Activated CD4-positive, CD25-positive, alpha-beta regulatory T cell treated with anti-CD3 and anti-CD28 coated beads, Interleukin-2, amount 50 U/mL, for 16 hours (primary cell): Measurements from ENCODE around the gene EYA3.

ENCODE experiments used
- DNase-seq: peaks from one replicate; pipeline ENCODE4 v3.0.0-alpha.2; 2020; ENCODE audit warnings: low read depth, low spot score

The EYA3 gene

DNA sequence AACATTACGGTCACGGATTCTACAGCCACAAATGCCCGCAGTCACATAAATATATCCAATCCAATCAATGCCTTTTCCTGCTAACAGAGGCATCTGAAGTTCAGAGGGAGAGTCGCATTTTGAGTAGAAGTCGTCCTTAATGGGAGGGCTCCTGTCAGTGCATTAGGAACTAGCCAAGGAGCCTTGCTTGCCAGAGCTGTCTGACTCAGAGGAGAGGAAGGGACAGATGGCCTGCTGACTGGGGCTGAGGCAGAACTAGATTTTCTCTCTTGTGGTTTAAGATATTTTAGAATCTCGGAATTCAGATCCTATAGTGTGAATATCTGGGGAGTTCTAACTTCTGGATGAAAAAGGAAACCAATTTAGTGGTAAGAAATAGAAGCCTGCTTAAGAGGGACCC is 118.0 kb downstream of the EYA3 start:
- no peak for DNase-seq

DNA sequence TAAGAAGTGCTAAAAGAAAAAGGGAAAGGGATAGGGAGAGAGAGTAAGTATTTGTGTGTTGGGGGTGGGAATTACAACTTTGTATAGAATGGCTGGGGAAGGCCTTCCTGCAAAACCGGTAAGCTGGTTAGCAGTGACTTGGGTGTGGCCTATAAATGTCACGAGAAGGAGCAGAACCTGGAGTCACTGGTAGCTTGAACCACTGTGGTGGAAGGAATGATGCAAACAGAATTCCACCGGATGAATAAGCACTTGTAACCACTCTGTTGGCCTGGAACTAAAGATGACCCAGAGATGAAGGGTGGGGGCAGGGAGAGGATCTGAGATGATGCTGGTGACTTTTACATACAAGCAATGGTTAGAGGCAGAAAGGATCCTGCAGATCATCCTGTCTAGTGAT is 119.7 kb downstream of the EYA3 start:
- no peak for DNase-seq

DNA sequence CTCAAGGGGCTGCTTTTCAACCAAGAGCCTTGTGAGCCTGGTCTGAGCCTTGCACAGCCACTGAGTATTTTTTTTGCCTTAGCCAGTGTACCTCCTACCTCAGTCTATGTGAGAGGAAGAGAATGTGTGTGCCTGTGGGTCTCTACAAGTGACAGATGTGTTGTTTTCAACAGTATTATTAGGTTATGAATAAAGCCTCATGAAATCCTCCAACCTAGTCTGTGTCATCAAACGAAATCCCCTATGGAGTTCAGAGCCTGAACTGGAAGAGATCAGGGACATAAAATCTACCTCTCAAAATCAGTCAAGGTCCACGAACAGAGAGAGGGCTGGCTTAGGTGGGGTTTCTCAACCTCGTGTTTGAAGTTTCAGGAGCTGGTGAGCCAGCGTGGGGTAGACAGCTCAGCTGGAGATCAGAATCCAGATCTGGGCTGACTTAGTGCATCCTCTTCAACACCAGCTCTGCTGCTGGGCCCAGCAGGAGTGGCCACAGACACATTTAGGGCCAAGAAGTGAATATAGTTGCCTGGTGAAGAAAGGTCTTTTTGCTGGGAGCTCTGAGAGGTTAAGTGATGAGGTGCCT is 120.4 kb downstream of the EYA3 start:
- DNase-seq: no peak

DNA sequence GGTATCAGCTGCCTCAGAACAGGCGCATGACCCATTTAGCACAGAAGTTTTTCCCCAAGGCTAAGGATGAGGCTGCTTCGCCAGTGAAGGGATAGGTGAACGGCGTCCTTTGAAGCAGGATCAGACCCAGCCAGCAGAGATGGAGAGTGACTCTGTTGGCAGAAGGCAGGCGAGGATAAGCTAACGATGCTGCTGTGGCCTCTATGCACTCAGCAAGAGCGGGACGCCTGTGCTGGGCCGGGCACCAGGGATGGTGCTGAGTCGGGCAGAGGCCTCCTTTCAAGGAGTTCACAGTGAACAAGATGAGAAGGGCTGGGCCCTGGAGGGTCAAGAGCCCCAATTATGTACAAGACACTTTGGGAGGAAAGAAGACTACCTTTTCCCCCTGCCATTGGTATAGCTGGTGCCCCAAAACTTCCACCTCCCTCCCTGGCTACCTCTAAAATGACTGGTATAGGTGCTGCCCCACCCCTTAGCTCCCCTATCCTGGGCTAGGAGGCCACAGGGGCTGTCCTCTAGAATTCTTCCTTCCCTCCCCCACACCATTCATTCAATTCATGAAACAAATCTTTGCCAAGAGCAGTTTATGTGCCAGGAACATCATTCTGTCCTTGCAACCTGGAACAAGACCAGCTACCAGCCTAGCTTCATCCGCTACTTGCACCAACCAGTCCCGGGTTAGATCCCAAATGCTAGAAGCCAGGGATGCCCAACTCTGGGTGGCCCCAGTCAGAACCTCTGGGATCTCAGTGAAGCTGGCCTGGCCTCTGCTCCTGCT is 121.1 kb downstream of the EYA3 start:
- no peak for DNase-seq

DNA sequence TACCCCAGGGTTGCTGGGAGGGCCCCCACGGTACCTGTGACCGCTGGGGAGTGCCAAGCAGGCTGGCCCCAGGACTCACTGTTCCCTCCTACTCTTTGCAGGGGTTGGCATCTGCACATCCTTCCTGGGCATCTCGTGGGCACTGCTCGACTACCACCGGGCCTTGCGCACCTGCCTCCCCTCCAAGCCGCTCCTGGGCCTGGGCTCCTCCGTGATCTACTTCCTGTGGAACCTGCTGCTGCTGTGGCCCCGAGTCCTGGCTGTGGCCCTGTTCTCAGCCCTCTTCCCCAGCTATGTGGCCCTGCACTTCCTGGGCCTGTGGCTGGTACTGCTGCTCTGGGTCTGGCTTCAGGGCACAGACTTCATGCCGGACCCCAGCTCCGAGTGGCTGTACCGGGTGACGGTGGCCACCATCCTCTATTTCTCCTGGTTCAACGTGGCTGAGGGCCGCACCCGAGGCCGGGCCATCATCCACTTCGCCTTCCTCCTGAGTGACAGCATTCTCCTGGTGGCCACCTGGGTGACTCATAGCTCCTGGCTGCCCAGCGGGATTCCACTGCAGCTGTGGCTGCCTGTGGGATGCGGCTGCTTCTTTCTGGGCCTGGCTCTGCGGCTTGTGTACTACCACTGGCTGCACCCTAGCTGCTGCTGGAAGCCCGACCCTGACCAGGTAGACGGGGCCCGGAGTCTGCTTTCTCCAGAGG is 121.9 kb downstream of the EYA3 start:
- no peak for DNase-seq

DNA sequence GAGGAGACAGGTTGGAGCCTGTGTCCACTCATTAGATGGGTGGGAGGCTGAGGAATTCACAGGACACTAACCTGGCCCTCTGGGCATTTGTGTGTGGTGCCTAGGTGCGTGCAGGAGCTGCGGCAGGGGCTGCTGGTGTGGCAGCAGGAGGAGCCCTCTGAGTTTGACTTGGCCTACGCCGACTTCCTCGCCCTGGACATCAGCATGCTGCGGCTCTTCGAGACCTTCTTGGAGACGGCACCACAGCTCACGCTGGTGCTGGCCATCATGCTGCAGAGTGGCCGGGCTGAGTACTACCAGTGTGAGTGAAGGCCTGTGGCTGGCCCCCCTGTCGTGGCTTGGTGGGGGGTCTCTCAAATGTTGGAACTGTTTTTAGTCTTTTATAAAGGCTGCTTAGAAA is 125.0 kb downstream of the EYA3 start:
- DNase-seq: no peak

DNA sequence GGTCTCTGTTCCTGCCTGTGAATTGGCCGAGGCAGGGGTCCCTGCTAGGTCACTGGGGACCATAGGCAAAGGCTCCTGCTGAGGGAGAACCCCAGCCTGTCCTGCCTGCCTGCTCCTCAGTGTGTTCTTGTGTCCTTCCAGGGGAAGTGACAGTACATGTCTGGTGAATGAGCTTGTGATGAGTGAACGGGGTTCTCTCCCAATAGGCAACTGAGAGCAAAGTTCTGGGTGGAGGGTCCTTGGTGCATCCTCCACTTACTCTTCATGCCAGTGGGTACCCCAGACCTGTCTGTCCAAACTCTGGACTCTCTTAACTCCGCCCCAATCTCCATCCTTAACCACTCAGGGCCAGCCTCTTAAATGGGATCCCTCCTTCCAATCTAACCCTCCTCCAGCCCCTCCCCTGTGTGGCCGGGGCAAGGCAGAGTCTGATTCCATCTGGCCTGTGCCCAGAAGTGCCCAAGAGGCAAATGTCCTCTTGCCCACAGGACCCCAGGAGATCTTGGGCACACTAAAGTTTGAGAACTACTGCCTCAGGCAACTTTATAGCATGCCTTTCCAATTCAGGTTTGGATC is 126.7 kb downstream of the EYA3 start:
- DNase-seq: no peak

DNA sequence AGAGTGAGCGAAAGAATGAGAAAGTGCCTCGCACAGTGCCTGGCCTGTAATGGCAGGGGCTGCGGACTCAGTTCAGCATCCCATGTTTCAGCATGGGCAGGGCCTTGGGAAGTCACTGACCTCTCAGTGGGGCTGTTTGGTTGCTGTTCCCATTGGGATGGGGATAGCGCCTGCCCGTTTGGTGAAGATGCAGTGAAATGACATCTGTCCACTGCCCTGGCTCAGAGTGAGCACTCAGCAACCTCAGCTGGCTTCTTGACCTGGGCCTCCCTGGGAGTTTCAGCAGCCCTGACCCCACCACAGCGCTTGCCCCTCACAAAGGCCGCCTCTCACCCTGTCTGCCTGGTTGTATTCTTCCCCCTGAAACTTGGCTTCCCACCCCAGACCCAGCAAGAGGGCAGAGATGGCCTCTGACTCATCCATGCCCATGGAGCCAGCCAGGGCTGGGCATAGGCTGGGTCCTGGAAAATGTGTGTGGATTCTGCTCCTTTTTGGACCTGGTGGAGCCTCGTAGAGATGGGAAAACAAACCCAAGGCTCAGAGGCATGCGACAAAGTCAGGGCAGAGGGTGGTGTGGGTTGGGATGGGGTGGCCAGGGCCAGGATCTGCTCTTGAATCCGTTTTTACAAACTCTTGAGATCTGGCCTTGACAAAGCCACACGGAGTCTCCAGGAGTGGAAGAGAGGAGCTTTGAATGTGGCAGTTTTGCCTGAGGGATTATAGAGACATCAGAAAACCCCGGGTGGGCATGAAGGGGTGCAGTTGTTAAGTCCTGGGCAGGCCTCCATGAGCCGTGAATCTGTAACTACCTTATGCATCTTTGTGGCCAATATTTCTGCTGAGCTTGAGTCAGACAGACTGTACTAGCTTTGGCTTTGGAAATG is 127.4 kb downstream of the EYA3 start:
- DNase-seq: no peak

DNA sequence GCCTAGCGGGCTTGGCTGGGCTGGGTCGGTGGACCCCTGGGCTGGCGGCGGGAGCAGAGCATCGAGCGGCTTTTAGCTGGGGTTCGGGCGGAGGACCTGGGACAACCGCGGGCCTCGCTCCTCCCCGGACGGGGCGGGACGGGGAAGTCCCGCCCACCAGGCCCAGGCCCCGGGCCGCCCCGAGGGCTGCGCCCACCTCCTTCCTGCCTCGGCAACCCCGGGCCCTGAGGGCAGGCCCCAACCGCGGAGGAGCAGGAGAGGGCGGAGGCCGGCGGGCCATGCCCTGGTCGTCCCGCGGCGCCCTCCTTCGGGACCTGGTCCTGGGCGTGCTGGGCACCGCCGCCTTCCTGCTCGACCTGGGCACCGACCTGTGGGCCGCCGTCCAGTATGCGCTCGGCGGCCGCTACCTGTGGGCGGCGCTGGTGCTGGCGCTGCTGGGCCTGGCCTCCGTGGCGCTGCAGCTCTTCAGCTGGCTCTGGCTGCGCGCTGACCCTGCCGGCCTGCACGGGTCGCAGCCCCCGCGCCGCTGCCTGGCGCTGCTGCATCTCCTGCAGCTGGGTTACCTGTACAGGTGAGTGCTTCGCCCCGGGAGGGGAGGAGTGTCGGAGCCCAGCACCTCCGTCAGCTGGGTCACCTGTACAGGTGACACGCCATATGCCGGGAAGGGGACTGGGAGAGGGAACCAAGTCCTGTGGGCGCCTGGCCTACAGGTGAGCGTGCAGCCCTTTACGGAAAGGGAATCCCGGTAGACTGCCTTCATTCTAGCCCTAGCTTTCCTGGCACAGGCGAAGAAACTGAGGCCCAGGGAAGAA is 128.4 kb downstream of the EYA3 start, which contains the start of gene XKR8:
Gene XKR8 (plus strand): TSS at position 182 of the 812 bp plus-strand sequence. CDS start 97 bp downstream, at position 279.
- peak; percentile 65 for DNase-seq

DNA sequence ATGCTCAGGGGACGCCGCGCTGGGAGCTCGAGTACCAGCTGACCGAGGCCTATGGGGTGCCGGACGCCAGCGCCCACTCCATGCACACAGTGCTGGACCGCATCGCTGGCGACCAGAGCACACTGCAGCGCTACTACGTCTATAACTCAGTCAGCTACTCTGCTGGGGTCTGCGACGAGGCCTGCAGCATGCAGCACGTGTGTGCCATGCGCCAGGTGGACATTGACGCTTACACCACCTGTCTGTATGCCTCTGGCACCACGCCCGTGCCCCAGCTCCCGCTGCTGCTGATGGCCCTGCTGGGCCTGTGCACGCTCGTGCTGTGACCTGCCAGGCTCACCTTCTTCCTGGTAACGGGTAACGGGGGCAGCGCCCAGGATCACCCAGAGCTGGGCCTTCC is 129.9 kb downstream of the EYA3 start:
- DNase-seq: no peak

DNA sequence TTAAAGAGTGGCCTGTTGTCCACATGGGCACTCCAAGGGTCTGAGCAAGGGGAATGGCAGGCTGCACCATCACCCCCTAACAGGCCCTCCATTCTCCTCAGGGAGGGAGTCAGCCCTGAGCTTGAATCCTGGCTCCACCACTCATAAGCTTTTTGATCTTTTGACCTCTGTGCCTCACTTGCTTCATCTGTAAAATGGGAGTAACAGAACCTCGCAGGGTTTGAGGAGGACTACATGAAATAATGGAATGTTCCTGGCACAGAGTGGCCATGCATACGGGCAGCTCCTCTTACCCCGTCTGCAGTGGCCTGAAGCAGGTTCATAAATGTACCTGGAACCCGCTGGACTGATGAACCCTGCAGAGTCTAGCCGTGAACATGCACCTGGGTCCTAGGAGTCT is 130.8 kb downstream of the EYA3 start:
- no peak for DNase-seq

DNA sequence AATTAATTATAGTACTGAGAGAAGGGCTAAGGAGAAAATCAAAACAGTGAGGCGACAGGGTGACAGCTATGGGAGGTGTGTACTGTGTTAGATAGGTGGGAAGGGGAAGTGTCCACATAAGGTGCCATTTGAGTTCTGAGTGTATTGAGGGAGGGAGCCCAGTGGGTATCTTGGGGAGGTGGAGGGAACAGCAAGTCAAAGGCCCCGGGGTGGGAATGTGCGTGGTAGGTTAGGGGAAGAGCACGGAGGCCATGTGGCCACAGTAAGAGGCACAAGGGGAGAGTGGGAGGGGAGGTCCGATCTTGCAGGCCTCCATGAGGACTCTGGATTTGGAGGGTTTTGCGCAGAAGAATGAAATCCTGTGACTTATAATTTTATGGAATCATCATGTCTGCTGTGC is 131.6 kb downstream of the EYA3 start:
- no peak for DNase-seq

DNA sequence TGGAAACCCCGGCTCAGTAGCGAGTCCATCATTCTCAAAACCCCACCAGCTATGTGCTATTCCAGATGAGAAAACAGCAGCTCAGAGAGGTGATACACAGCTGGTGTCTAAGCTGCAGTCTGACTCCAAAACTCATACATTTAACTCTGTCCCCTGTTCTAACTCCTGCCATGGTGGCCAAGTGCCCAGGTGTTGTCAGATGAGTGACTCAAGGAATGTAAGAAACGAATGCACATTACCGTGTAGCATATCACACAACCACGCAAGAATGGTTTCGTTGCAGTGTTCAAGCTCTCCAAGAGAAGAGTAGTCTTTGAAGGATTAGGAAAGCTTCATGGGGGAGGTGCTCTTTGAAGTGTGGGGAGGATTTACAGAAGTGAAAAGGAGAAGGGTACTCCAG is 133.3 kb downstream of the EYA3 start:
- no peak for DNase-seq

DNA sequence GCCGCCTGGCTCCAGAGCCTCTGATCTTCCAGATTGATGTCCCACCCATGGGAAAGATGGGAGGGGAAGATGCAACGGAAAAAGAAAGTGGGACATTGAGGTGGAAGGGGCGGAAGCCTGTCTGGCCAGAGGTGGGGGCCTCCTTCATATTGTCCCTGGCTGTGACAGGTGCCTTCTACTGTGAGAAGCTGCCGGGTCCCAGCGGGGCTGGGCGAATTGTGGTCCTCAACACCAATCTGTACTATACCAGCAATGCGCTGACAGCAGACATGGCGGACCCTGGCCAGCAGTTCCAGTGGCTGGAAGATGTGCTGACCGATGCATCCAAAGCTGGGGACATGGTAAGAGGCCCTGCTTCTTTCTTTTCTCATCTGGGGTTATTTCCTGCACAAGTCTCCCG is 134.2 kb downstream of the EYA3 start:
- no peak for DNase-seq

DNA sequence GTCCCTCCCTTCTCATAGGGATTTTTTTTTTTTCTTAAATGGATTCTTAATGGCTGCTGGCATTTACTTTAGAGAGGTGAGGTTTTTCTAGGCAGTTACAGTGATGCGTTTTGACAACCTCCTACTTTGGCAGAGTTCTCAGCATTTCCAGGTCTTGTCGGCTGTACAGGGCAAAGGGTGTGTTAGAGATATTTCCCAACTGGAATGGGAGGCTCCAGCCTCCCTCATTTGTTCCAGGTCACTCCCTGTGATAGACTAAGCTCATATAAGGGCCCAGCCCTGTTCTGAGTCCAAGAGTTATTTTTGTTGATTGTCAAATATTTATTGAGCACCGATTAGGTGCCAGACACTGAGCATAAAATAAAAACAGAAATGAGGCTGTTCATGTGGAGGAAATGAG is 136.3 kb downstream of the EYA3 start:
- DNase-seq: no peak

DNA sequence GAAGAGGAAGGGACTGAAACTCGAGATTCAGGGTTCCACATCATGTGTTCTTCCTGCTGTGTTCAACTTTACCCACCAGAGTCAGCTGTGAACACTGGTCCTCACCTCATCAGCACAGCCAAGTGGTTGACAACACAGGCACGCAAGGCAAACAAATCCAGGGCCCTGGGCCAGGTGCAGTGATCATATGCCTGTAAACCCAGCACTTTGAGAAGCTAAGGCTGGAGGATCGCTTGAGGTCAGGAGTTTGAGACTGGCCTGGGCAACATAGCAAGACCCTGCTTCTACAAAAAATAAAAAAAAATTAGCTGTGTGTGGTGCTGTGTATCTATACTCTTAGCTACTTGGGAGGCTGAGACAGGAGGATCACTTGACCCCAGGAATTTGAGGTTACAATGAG is 137.0 kb downstream of the EYA3 start:
- no peak for DNase-seq

DNA sequence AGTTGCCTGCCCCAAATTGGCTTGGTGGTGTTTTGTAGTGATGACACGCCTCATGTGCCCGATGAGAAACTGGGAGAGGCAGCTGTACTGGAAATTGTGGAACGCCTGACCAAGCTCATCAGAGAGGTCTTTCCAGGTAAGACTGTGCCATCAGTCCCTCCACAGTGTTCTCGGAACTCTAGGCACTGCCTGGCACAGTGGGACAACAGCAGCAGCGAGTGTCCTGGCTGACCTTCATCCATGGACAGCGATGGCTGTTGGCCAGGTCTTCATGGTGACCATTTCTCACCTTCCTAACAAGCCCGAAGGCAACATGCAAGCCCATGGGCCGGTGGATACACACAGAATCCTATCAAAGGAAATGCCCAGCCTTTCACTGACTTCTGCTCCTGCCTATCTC is 139.4 kb downstream of the EYA3 start:
- no peak for DNase-seq

DNA sequence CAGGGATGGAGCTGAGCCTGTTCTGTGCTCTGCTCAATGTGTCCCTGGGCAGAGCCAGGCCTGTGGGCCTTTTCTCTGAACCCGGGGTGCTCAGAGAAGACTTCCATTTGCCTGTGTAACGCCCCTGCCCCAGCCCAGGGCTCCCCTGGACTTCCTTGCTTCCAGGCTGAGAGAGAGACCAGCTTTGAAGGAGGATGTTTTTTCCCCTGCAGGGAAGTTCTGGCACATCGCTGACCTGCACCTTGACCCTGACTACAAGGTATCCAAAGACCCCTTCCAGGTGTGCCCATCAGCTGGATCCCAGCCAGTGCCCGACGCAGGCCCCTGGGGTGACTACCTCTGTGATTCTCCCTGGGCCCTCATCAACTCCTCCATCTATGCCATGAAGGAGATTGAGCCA is 143.4 kb downstream of the EYA3 start:
- no peak for DNase-seq

DNA sequence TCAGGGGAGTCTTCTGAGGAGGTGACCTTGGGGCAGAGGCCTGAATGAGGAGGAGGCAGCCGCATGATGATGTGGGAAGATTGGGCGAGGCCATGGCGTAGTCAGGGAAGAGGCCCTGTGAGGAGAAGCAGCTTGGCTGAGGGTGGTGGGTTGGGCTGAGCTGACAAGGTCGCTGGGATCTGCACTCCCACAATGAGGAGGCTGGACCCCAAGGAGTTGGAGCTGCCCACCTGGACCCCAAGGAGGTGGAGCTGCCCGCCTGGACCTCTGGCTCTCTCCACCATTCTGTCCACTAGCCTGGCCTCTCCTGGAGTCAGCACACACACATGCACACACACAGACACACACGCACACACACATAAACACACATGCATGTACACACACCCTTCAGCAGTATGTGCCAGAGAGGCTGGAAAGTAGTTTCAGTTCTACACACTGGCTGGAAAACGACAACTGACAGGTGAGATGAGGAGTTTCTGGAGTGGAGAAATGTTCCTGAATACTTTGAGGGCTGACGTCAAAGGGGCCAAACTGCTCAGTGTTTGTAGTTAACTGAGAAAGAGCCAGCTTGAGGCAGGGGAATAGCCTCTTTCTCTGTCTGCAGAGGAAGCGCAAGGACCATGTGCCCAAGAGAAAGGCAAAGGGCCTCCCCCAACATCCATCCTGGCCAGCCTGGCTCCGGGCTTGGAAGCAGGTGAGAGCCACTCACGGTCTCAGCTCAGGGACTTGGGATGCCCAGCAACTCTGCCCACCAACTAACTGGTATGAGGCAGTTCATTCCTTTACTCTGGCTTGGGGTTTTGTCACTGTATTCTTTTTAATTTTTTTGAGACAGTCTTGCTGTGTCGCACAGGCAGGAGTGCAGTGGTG is 146.5 kb downstream of the EYA3 start:
- DNase-seq: no peak
